ENCODE data around the gene RNASE2.

- TF ChIP-seq POLR2A (IDR thresholded peaks at IDR 0.05) = no peak
- TF ChIP-seq EP300 (IDR thresholded peaks at IDR 0.05) = no peak
Measured at GRCh38 chr14:20998139-20998538, 42.9 kb downstream of the RNASE2 start.

Data from upper lobe of left lung (tissue), 4 donors.